Aorta (tissue), 5 donors: ENCODE results near the gene NTM. TPM values are rescaled to one million over a fixed set of nuclear protein-coding genes. Genes with fewer than 3 reads are reported as not detected.
A peak's percentile ranks its signal among the peaks of the same experiment; 100 is the strongest.

Experiments
- ATAC-seq: fragments of 200-7000 bp; cut with Tn5 transposase; one replicate; pipeline ENCODE4 v1.9.1; 2022; ENCODE audit warnings: moderate library complexity; ENCODE audit not compliant: low FRiP score
- DNase-seq, 2 donors: peaks; one replicate each; pipeline ENCODE4 v3.0.0-alpha.2; 2020
- H3K27ac ChIP-seq, 2 donors: one replicate each; pipeline ENCODE4 v1.5.1; 2013; ENCODE audit warnings: low read length in 2 of 2, mild to moderate bottlenecking in 2 of 2, moderate library complexity in 2 of 2, control low read depth in 1 of 2, inconsistent platforms in 1 of 2, low read depth in 1 of 2
- H3K27me3 ChIP-seq, 2 donors: one replicate each; pipeline ENCODE4 v1.6.1; 2013; ENCODE audit warnings: control low read depth in 1 of 2, low read length in 1 of 2, mild to moderate bottlenecking in 1 of 2, moderate library complexity in 1 of 2; ENCODE audit not compliant: insufficient read depth in 2 of 2, control insufficient read depth in 1 of 2
- H3K36me3 ChIP-seq, 2 donors: one replicate each; pipeline ENCODE4 v1.6.1; 2013; ENCODE audit warnings: control low read depth in 1 of 2, low read length in 1 of 2, mild to moderate bottlenecking in 1 of 2; ENCODE audit not compliant: insufficient read depth in 2 of 2, control insufficient read depth in 1 of 2
- H3K4me1 ChIP-seq, 2 donors: one replicate each; pipeline ENCODE4 v1.6.1; 2013; ENCODE audit warnings: low read length in 2 of 2, control low read depth in 1 of 2, mild to moderate bottlenecking in 1 of 2, moderate library complexity in 1 of 2; ENCODE audit not compliant: insufficient read depth in 2 of 2, control insufficient read depth in 1 of 2
- H3K4me3 ChIP-seq, 2 donors: one replicate each; pipeline ENCODE4 v1.5.1; 2013; ENCODE audit warnings: low read length in 2 of 2, control low read depth in 1 of 2, mild to moderate bottlenecking in 1 of 2
- H3K9me3 ChIP-seq: one replicate; pipeline ENCODE4 v1.6.1; 2013; ENCODE audit warnings: mild to moderate bottlenecking, low read length; ENCODE audit not compliant: control insufficient read depth
- WGBS, 2 donors: extraction: QIAGEN DNeasy Blood & Tissue Kit; methylation state at CpG; one replicate each; pipeline ENCODE4 v1.1.7; 2013; 5-methylcytosine and 5-hydroxymethylcytosine counted together
- intact Hi-C, 2 donors: fragments of 100-400 bp; cut with DNase I; formaldehyde crosslinking; loops; one replicate each; pipeline versions ENCODE4 v1.14.2 to v1.15.0; 2022
- polyA plus RNA-seq, 2 donors: library from polyadenylated mRNA; stranded (reverse); fragments of 200-250 nt; gene quantifications; one replicate each; pipeline ENCODE4 v1.2.3, GENCODE V29; 2013
- total RNA-seq, 2 donors: library from RNA; stranded (reverse); fragmentation: NEBNext Ultra II Directional; extraction: Animal tissue kit (Norgen Biotek cat#: 25700); gene quantifications; one replicate each; pipeline ENCODE4 v1.2.1, GENCODE V29; 2021
- donor health status: healthy with polysubstance abuse.
- donor health status: Bipolar disorder and iron deficiency.
- donor health status: DM: no; HTN: no; CAD: no.
- donor health status: DM: no; HTN: no; CAD: no.
- donor health status: DM: yes; HTN: yes; CAD: no.

NTM gene
- total and polyA plus RNA-seq, 4 donors: 0.28 to 5.3 (median 1.9) TPM; not detected in 1

DNA sequence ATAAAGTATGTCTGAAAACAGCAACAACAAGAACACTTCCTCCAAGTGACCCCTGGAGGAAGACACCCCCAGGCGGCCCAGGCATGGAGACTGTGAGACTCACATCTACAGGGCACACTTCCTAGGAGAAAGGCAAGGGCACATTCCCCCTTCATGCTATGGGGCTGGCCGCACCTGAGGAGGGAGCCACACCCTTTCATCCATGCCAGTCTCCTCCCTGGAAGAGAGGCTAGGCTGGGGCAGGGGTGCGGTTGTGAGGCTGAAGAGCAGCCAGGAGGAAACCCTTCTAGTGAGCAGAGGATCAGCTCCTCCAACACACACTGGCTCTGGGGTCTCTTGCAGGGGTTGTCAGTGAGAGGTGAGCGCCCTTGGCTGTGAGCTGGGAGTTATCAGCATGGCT lies 678.8 kb downstream of the NTM start:
- H3K27me3 ChIP-seq: no peaks in the 10 kb centered on the region
- peaks cover 1% of the 10 kb centered on the region for H3K9me3 ChIP-seq
- DNase-seq: no peak
- no peak overlapping the region for H3K27ac ChIP-seq
- WGBS, 2 donors: 85 to 86% methylated on average over 4 of the region's 4 CpGs
- H3K4me3 ChIP-seq: no peak overlapping the region
- no peaks in the 10 kb centered on the region for H3K36me3 ChIP-seq
- no peaks in the 10 kb centered on the region for H3K4me1 ChIP-seq
- no peak for ATAC-seq
- intact Hi-C loops: no loop called here

DNA sequence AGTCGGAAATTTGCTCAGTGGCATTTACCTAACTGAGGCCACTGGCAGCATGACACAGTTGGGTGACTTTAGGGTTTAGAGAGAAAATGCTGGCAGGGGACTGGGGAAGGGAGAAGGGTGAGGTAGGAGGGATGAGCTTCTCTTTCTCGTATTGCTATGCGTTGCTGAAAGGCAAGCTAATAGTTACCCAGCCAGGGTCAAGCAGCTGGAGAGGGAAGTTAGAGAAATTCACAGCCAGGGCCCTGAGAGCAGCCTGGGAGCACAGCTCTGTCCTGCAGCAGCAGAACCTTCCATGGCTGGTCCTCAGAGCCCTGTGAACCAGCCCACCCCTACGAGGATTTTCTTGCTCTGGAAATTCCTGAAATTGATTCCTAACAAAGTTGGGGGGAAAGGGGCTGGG lies 679.6 kb downstream of the NTM start:
- H3K27ac ChIP-seq: no peak overlapping the region
- 27 to 43% methylated on average over 4 of the region's 4 CpGs for WGBS, 2 donors
- ATAC-seq (no peak), DNase-seq (no peak)
- H3K4me3 ChIP-seq: no peak overlapping the region
- intact Hi-C loops: no loop called here
- H3K36me3 ChIP-seq: no peaks in the 10 kb centered on the region
- no peaks in the 10 kb centered on the region for H3K4me1 ChIP-seq
- H3K27me3 ChIP-seq: no peaks in the 10 kb centered on the region
- H3K9me3 ChIP-seq: no peaks in the 10 kb centered on the region

DNA sequence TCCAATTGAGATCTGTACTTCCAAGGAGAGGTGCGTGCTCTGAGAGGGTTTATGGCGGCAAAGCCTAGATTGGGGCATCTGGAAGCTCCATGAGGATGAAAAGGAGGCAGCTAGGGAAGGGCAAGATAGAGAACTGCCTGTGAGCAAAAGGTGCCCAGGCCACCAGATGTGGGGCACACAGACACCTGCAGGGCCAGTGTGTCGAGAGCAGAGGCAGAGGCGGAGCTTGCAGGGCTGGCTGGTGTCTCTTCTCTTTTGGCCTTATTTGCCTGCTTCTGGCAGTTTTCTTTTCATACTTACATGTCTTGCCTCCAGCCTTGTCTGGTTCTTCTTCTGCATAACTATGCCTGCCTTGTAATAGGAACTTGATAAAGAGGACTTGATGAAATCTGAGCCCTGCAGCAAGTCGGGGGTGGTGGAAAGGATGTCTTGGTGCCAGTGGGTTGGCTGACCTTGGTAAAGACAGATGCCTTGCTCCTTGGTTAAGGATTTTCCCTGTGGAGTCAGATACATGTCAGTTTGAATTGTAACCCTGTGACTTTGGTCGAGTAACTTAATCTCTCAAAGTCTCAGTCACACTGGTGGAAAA lies 680.3 kb downstream of the NTM start:
- no peak for DNase-seq
- no peaks in the 10 kb centered on the region for H3K27me3 ChIP-seq
- no peaks in the 10 kb centered on the region for H3K9me3 ChIP-seq
- 52% methylated on average over 6 of the region's 6 CpGs for WGBS, 2 donors
- H3K36me3 ChIP-seq: no peaks in the 10 kb centered on the region
- no peak for ATAC-seq
- H3K27ac ChIP-seq: no peak overlapping the region
- H3K4me1 ChIP-seq: no peaks in the 10 kb centered on the region
- intact Hi-C loops: no loop called here
- no peak overlapping the region for H3K4me3 ChIP-seq

DNA sequence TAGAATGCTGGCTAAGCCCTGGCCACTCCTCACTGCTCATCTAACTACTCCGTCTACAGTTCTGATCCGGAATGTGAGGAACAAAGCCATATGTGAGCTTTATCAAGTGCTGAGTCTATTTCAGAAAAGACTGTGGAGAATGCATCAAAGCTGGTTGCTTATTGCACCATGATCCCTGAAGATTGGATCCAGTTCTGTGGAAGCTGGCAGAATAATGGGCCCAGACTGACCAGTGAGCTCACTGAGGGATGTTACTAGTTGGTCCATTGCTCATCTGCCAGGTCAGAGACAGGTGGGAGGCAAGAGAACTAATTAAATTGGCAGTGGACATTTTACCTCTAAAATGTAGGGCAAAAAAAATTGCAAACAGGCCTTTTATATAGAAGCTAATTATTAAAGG lies 681.3 kb downstream of the NTM start:
- H3K27ac ChIP-seq: no peak overlapping the region
- intact Hi-C loops: no loop called here
- no peaks in the 10 kb centered on the region for H3K9me3 ChIP-seq
- H3K4me1 ChIP-seq: no peaks in the 10 kb centered on the region
- no peaks in the 10 kb centered on the region for H3K36me3 ChIP-seq
- H3K4me3 ChIP-seq: no peak overlapping the region
- no peaks in the 10 kb centered on the region for H3K27me3 ChIP-seq
- WGBS, 2 donors: 60 to 66% methylated on average over 2 of the region's 2 CpGs
- no peak for DNase-seq
- ATAC-seq: peak; percentile 8

DNA sequence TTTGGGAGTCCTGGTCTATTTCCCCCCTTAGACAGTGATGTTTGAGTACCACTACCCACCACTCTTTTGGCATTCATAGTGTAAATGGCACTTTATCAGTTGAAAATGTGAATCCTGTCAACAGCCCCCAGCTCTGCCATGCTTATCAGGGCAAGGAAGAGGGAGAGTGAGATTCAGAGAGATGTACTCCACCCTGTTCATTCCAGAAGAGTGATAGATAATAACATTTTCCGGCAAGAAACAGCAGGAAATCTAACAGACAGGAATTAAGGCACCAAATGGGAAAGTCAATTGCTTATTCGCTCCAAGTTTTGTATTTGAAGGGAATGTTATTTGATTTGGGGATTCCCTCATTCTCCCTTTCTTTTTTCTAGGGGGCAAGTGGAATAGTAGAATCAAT lies 681.9 kb downstream of the NTM start:
- H3K27ac ChIP-seq: no peak overlapping the region
- no peaks in the 10 kb centered on the region for H3K9me3 ChIP-seq
- no peaks in the 10 kb centered on the region for H3K27me3 ChIP-seq
- DNase-seq: no peak
- no peaks in the 10 kb centered on the region for H3K36me3 ChIP-seq
- intact Hi-C loops: no loop called here
- no peak overlapping the region for H3K4me3 ChIP-seq
- 63 to 65% methylated on average over 2 of the region's 2 CpGs for WGBS, 2 donors
- no peak for ATAC-seq
- H3K4me1 ChIP-seq: no peaks in the 10 kb centered on the region

DNA sequence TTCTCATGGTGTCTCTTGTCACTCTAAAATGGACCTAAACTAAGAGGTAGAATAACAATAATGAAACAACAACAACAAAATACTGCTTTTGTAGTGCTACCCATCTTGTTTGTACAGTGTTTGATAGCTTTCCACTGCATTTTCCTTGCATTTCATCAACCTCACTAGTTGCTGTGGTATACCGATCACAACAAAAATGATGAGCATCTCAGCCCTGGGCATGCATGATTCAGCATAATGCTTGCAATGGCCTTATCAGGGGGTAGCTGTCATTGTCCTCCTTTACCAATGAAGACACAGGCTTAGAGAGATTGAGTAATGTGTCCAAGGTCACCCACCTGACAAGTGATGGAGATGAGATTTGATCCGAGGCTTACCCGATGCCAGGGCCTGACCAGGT lies 682.5 kb downstream of the NTM start:
- Histone ChIP-seq H3K36me3 (no peaks in the 10 kb centered on the region), H3K9me3 (no peaks in the 10 kb centered on the region), H3K4me3 (no peak overlapping the region), H3K27me3 (no peaks in the 10 kb centered on the region), H3K27ac (no peak overlapping the region), H3K4me1 (no peaks in the 10 kb centered on the region)
- 88 to 90% methylated on average over 3 of the region's 3 CpGs for WGBS, 2 donors
- ATAC-seq (no peak), DNase-seq (no peak)
- intact Hi-C loops: no loop called here

DNA sequence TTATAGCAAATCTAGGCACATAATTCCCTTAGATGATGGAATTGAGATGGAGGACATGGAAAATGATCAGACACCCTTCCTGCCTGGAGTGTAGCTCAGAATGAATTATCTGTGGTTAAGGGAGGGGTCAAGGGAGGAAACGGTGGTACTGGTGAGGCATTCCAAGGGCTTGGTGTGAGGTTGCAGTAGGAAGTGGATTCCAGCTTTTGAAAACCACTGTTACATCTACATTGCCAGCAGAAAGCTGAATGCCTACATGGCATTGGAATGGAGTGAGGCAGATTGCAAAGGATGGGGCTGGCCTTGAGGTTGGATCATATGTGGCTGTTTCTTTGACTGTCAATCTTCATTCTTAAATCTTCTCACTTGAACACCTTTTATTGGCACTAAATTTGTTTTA lies 684.4 kb downstream of the NTM start:
- no peak for DNase-seq

DNA sequence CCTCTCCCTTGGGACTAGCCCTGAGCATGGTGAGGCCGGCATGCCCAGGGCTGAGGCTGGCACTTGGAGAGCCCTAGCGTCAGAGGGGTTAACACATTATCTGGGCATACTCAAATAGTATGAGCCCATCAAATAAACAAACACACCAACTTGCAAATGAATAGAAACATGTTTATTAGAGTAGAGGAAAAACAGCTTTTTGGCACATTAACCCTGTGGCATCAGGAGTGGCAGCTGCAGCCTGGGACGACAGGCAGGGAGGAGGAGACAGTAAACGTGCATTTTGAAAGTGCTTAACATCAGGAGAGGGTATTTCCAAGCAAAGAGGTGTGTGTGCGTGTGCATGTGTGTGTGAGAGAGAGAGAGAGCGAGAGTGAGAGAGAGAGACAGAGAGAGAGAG lies 684.9 kb downstream of the NTM start:
- Histone ChIP-seq H3K4me1 (no peaks in the 10 kb centered on the region), H3K36me3 (no peaks in the 10 kb centered on the region), H3K27ac (no peak overlapping the region), H3K27me3 (no peaks in the 10 kb centered on the region), H3K9me3 (no peaks in the 10 kb centered on the region), H3K4me3 (no peak overlapping the region)
- ATAC-seq: no peak
- intact Hi-C loops: no loop called here
- DNase-seq: no peak
- WGBS, 2 donors: 67 to 73% methylated on average over 6 of the region's 6 CpGs

More for the DNA sequence above, 684.4 kb downstream of the NTM start:
- no peaks in the 10 kb centered on the region for H3K4me1 ChIP-seq
- H3K27ac ChIP-seq: no peak overlapping the region
- H3K36me3 ChIP-seq: no peaks in the 10 kb centered on the region
- no peaks in the 10 kb centered on the region for H3K27me3 ChIP-seq
- no peak for ATAC-seq
- intact Hi-C loops: no loop called here
- no peak overlapping the region for H3K4me3 ChIP-seq
- H3K9me3 ChIP-seq: no peaks in the 10 kb centered on the region
- WGBS, 2 donors: 0 to 16% methylated on average over 1 of the region's 1 CpG

DNA sequence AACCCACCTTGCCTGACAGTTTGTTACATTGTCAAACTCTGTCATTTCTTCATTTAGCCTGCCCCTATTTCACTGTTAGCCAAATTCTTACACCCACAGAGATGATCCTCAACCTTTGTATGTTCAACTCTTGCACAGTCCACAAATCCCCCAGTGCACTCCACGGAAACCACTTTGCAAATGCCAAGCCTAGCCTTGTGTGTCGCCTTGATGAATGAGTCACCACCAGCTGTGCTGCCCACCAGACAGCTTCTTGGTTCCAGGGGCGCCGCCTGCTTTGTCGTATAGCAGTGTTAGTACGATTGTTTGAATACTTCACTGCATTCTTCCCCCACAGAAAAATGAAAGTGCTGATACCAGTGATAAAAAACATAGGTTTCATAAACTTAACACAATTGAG lies 686.3 kb downstream of the NTM start:
- ATAC-seq: no peak

More for the DNA sequence above, 686.3 kb downstream of the NTM start:
- DNase-seq: peak in 1 of 2 donors; percentile 61
- 17 to 27% methylated on average over 6 of the region's 6 CpGs for WGBS, 2 donors
- Histone ChIP-seq H3K27ac (no peak overlapping the region), H3K36me3 (no peaks in the 10 kb centered on the region), H3K27me3 (no peaks in the 10 kb centered on the region), H3K4me3 (no peak overlapping the region), H3K9me3 (no peaks in the 10 kb centered on the region), H3K4me1 (no peaks in the 10 kb centered on the region)
- intact Hi-C loops: no loop called here
